SK-N-SH treated with all-trans-retinoic acid at 6 μM for 48 hours (cell line): ENCODE results near the gene MSH5.

Experiments
- ARNTL ChIP-seq: fragments of 450-650 bp; formaldehyde crosslinking; IDR thresholded peaks from 2 replicates; pipeline ENCODE4 v1.5.0; 2020; ENCODE audit warnings: low read depth, mild to moderate bottlenecking, moderate library complexity, borderline replicate concordance
- BACH2 ChIP-seq: fragments of 250-450 bp; sonication (Bioruptor Pico); IDR thresholded peaks from 2 replicates; pipeline ENCODE4 v1.9.0; 2021; ENCODE audit warnings: mild to moderate bottlenecking, borderline replicate concordance
- CREB5 ChIP-seq: fragments of 250-450 bp; sonication (Bioruptor Pico); IDR thresholded peaks from 2 replicates; pipeline ENCODE4 v1.5.1; 2020; ENCODE audit warnings: low read depth, mild to moderate bottlenecking, moderate library complexity
- CSDC2 ChIP-seq: fragments of 250-450 bp; sonication (Bioruptor Pico); IDR thresholded peaks from 2 replicates; pipeline ENCODE4 v1.5.0; 2020; ENCODE audit warnings: mild to moderate bottlenecking, moderate library complexity
- PATZ1 ChIP-seq: fragments of 250-450 bp; sonication (Bioruptor Pico); IDR thresholded peaks from 2 replicates; pipeline ENCODE4 v1.8.0; 2020; ENCODE audit warnings: mild to moderate bottlenecking, moderate library complexity, borderline replicate concordance
- POU6F1 ChIP-seq: fragments of 250-450 bp; sonication (Bioruptor Pico); IDR thresholded peaks from 2 replicates; pipeline ENCODE4 v1.8.0; 2021; ENCODE audit warnings: low read depth, mild to moderate bottlenecking, moderate library complexity, borderline replicate concordance
- RARB ChIP-seq: fragments of 250-450 bp; sonication (Bioruptor Pico); IDR thresholded peaks from 2 replicates; pipeline ENCODE4 v1.8.0; 2021; ENCODE audit warnings: mild to moderate bottlenecking, moderate library complexity
- SNAI2 ChIP-seq: fragments of 250-450 bp; sonication (Bioruptor Pico); IDR thresholded peaks from 2 replicates; pipeline ENCODE4 v1.5.0; 2020; ENCODE audit warnings: mild to moderate bottlenecking, moderate library complexity
- TOX ChIP-seq: fragments of 250-450 bp; sonication (Bioruptor Pico); IDR thresholded peaks from 2 replicates; pipeline ENCODE4 v1.8.0; 2021; ENCODE audit warnings: mild to moderate bottlenecking, moderate library complexity, borderline replicate concordance
- ZC3H10 ChIP-seq: fragments of 250-450 bp; sonication (Bioruptor Pico); IDR thresholded peaks from 2 replicates; pipeline ENCODE4 v1.5.1; 2021; ENCODE audit warnings: mild to moderate bottlenecking, moderate library complexity
- ZFP3 ChIP-seq: fragments of 250-450 bp; sonication (Bioruptor Pico); IDR thresholded peaks from 2 replicates; pipeline ENCODE4 v1.5.0; 2020; ENCODE audit warnings: mild to moderate bottlenecking, moderate library complexity
- ZFP30 ChIP-seq: fragments of 450-650 bp; formaldehyde crosslinking; IDR thresholded peaks from 2 replicates; pipeline ENCODE4 v1.5.0; 2022; ENCODE audit warnings: mild to moderate bottlenecking, moderate library complexity
- ZNF70 ChIP-seq: fragments of 450-650 bp; formaldehyde crosslinking; IDR thresholded peaks from 2 replicates; pipeline ENCODE4 v1.5.0; 2020; ENCODE audit warnings: mild to moderate bottlenecking, moderate library complexity

GRCh38 chr6:31702819-31703716, 36.7 kb upstream of the MSH5 start, which contains the start of gene ABHD16A:
- TF ChIP-seq RARB (CRISPR knock-in tag) (no peak), ARNTL (CRISPR knock-in tag) (no peak), ZC3H10 (CRISPR knock-in tag) (no peak), ZNF70 (CRISPR knock-in tag) (no peak), BACH2 (CRISPR knock-in tag) (no peak), TOX (CRISPR knock-in tag) (no peak), CSDC2 (CRISPR knock-in tag) (no peak), CREB5 (CRISPR knock-in tag) (no peak), PATZ1 (no peak), ZFP30 (CRISPR knock-in tag) (no peak), SNAI2 (CRISPR knock-in tag) (no peak), POU6F1 (no peak), ZFP3 (no peak)
